Spleen (tissue), 11 donors: ENCODE results near the gene CDH8. TPM values are rescaled to one million over a fixed set of nuclear protein-coding genes. Genes with fewer than 3 reads are reported as not detected.

Experiments
- DNase-seq: peaks from one replicate; pipeline ENCODE4 v3.0.0-alpha.2; 2020
- H3K27ac ChIP-seq, 8 donors: fragments of 200-600 bp; sonication (generic) in 7 of 8; 1 replicate in 4 of 8; 2 replicates in 4 of 8; pipeline versions ENCODE4 v1.5.0 to v1.8.0; 2016 to 2021; ENCODE audit warnings: inconsistent platforms in 4 of 8, mild to moderate bottlenecking in 4 of 8, moderate library complexity in 1 of 8
- H3K27me3 ChIP-seq, 7 donors: fragments of 200-600 bp; sonication (generic) in 6 of 7; replicated peaks in 1 of 7; 1 replicate in 4 of 7; 2 replicates in 3 of 7; pipeline versions ENCODE4 v1.5.0 to v1.8.0; 2016 to 2021; ENCODE audit warnings: inconsistent platforms in 3 of 7, mild to moderate bottlenecking in 1 of 7
- H3K36me3 ChIP-seq, 6 donors: fragments of 200-600 bp; sonication (generic) in 5 of 6; 1 replicate in 4 of 6; 2 replicates in 2 of 6; pipeline versions ENCODE4 v1.5.0 to v1.8.0; 2016 to 2021; ENCODE audit warnings: inconsistent platforms in 2 of 6
- H3K4me1 ChIP-seq, 6 donors: fragments of 200-600 bp; sonication (generic) in 5 of 6; 1 replicate in 3 of 6; 2 replicates in 3 of 6; pipeline versions ENCODE4 v1.5.0 to v1.8.0; 2016 to 2021; ENCODE audit warnings: inconsistent platforms in 3 of 6
- H3K4me3 ChIP-seq, 8 donors: fragments of 200-600 bp; sonication (generic) in 7 of 8; 1 replicate in 4 of 8; 2 replicates in 4 of 8; pipeline versions ENCODE4 v1.5.0 to v1.8.0; 2016 to 2021; ENCODE audit warnings: inconsistent platforms in 4 of 8, mild to moderate bottlenecking in 4 of 8, moderate library complexity in 2 of 8
- H3K9me3 ChIP-seq, 8 donors: fragments of 200-600 bp; sonication (generic) in 7 of 8; 1 replicate in 4 of 8; 2 replicates in 4 of 8; pipeline versions ENCODE4 v1.5.0 to v1.8.0; 2016 to 2021; ENCODE audit warnings: inconsistent platforms in 4 of 8
- CTCF ChIP-seq, 11 experiments: fragments of 200-600 bp in 7 of 11; fragments of 450-650 bp in 4 of 11; sonication (generic) in 4 of 11; IDR thresholded peaks in 8 of 11; conservative IDR thresholded peaks in 3 of 11; 1 replicate in 7 of 11; 2 replicates in 4 of 11; pipeline versions ENCODE4 v1.4.0 to v1.8.0; 2016 to 2021; ENCODE audit warnings: antibody characterized with exemption in 11 of 11, inconsistent platforms in 4 of 11, mild to moderate bottlenecking in 1 of 11
- POLR2A ChIP-seq, 3 donors: fragments of 450-650 bp; IDR thresholded peaks; one replicate each; pipeline ENCODE4 v1.5.1; 2017; ENCODE audit warnings: antibody characterized with exemption in 3 of 3, mild to moderate bottlenecking in 1 of 3
- POLR2AphosphoS5 ChIP-seq, 3 donors: sonication (generic); formaldehyde crosslinking; IDR thresholded peaks; one replicate each; pipeline ENCODE4 v1.5.1; 2017; ENCODE audit warnings: antibody characterized with exemption in 3 of 3
- WGBS, 5 donors: extraction: QIAGEN DNeasy Blood & Tissue Kit in 3 of 5; methylation state at CpG; one replicate each; pipeline versions ENCODE4 v1.1.5 to v1.1.7; 2013 to 2018; 5-methylcytosine and 5-hydroxymethylcytosine counted together
- intact Hi-C: fragments of 100-400 bp; cut with DNase I; formaldehyde crosslinking; loops from one replicate; pipeline ENCODE4 v1.15.0; 2023; ENCODE audit warnings: low total_unique reads
- polyA plus RNA-seq, 3 donors: library from polyadenylated mRNA; stranded (reverse); fragments of 200-250 nt; gene quantifications; one replicate each; pipeline ENCODE4 v1.2.1, GENCODE V29; 2013
- total RNA-seq, 7 donors: library from RNA; depleted of rRNA in 3 of 7; stranded (reverse); fragments of >200 nt in 3 of 7; fragmentation: NEBNext Ultra II Directional in 4 of 7; extraction: Animal tissue kit (Norgen Biotek cat#: 25700) in 4 of 7; gene quantifications; one replicate each; pipeline versions ENCODE4 v1.1.0 to v1.2.1, GENCODE V29; 2016 to 2021
- donor health status: healthy with polysubstance abuse.
- donor health status: DM: no; HTN: no; CAD: no; lungs with moderate emphysema.
- donor health status: DM: no; HTN: no; CAD: no.
- donor health status: Bipolar disorder and iron deficiency.
- donor health status: healthy.
- donor health status: DM: no; HTN: no; CAD: no.
- donor health status: DM: yes; HTN: yes; CAD: no.

The CDH8 gene
- total and polyA plus RNA-seq, 10 donors, result under 0.01 to 1.4 (median under 0.01) TPM; not detected in 7

GRCh38 chr16:62038646-62039045 is 2.4 kb upstream of the CDH8 start:
- TF ChIP-seq POLR2AphosphoS5 (IDR thresholded peaks at IDR 0.05), result no peak
- no peak for TF ChIP-seq POLR2A (IDR thresholded peaks at IDR 0.05)
- TF ChIP-seq CTCF (IDR thresholded peaks at IDR 0.05 in 8 of 11, conservative IDR thresholded peaks at IDR 0.05 in 3 of 11), result no peak
- intact Hi-C loops, result no loop called here
- peaks cover 0 to 63% (median 30%) of the 10 kb centered on the region in 7 donors for H3K27me3 ChIP-seq
- DNase-seq, result no peak
- no peak overlapping the region for H3K27ac ChIP-seq
- H3K9me3 ChIP-seq, result peaks cover 0 to 6% (median 0%) of the 10 kb centered on the region in 8 donors
- H3K4me3 ChIP-seq, result no peak overlapping the region
- H3K36me3 ChIP-seq, result no peaks in the 10 kb centered on the region
- 30 to 51% (median 40%) methylated on average over 3 of the region's 3 CpGs for WGBS, 5 donors
- peaks cover 0 to 23% (median 7%) of the 10 kb centered on the region in 6 donors for H3K4me1 ChIP-seq

- TF ChIP-seq POLR2A (IDR thresholded peaks at IDR 0.05) (no peak), POLR2AphosphoS5 (IDR thresholded peaks at IDR 0.05) (no peak), CTCF (IDR thresholded peaks at IDR 0.05 in 8 of 11, conservative IDR thresholded peaks at IDR 0.05 in 3 of 11) (no peak)
- peaks cover 0 to 66% (median 30%) of the 10 kb centered on the region in 7 donors for H3K27me3 ChIP-seq
- peaks cover 0 to 6% (median 0%) of the 10 kb centered on the region in 8 donors for H3K9me3 ChIP-seq
- no peak for DNase-seq
- no peak overlapping the region for H3K27ac ChIP-seq
- no peak overlapping the region for H3K4me3 ChIP-seq
- 46 to 62% (median 62%) methylated on average over 1 of the region's 1 CpG for WGBS, 5 donors
- no peaks in the 10 kb centered on the region for H3K36me3 ChIP-seq
- intact Hi-C loops, result no loop called here
- peaks cover 0 to 23% (median 7%) of the 10 kb centered on the region in 6 donors for H3K4me1 ChIP-seq
These were observed 2.0 kb upstream of the CDH8 start for GRCh38 chr16:62038225-62038624.

- intact Hi-C loops, result no loop called here
- H3K27me3 ChIP-seq, result peaks cover 0 to 69% (median 30%) of the 10 kb centered on the region in 7 donors
- TF ChIP-seq POLR2AphosphoS5 (IDR thresholded peaks at IDR 0.05) (no peak), CTCF (IDR thresholded peaks at IDR 0.05 in 8 of 11, conservative IDR thresholded peaks at IDR 0.05 in 3 of 11) (no peak), POLR2A (IDR thresholded peaks at IDR 0.05) (no peak)
- no peak overlapping the region for H3K4me3 ChIP-seq
- H3K4me1 ChIP-seq, result peaks cover 0 to 23% (median 7%) of the 10 kb centered on the region in 6 donors
- no peak for DNase-seq
- H3K36me3 ChIP-seq, result no peaks in the 10 kb centered on the region
- H3K9me3 ChIP-seq, result peaks cover 0 to 6% (median 0%) of the 10 kb centered on the region in 8 donors
- H3K27ac ChIP-seq, result no peak overlapping the region
- 8 to 20% (median 17%) methylated on average over 12 to 15 of the region's 15 CpGs for WGBS, 5 donors
These were observed 531 bp upstream of the CDH8 start for GRCh38 chr16:62036802-62037135.

- no peak overlapping the region for H3K27ac ChIP-seq
- no peaks in the 10 kb centered on the region for H3K36me3 ChIP-seq
- TF ChIP-seq POLR2A (IDR thresholded peaks at IDR 0.05), result no peak
- no peak for TF ChIP-seq POLR2AphosphoS5 (IDR thresholded peaks at IDR 0.05)
- TF ChIP-seq CTCF (IDR thresholded peaks at IDR 0.05 in 8 of 11, conservative IDR thresholded peaks at IDR 0.05 in 3 of 11), result no peak
- intact Hi-C loops, result no loop called here
- H3K27me3 ChIP-seq, result peaks cover 0 to 66% (median 30%) of the 10 kb centered on the region in 7 donors
- peak overlapping the region in 3 of 8 donors; percentile 13 to 45 (median 17) for H3K4me3 ChIP-seq
- peaks cover 0 to 6% (median 0%) of the 10 kb centered on the region in 8 donors for H3K9me3 ChIP-seq
- DNase-seq, result peak; percentile 50
- WGBS, 5 donors, result 4 to 18% (median 5%) methylated on average over 35 to 65 of the region's 65 CpGs
- H3K4me1 ChIP-seq, result peaks cover 0 to 23% (median 7%) of the 10 kb centered on the region in 6 donors
These were observed 834 bp downstream of the CDH8 start for GRCh38 chr16:62035115-62036092.
